Fibroblast of lung (primary cell): Measurements from ENCODE around the gene RAB11FIP3.

Source experiments
- CTCF ChIP-seq, 2 donors: IDR thresholded peaks in 1 of 2; conservative IDR thresholded peaks in 1 of 2; 1 replicate in 1 of 2; 2 replicates in 1 of 2; pipeline ENCODE4 v1.5.1; 2011 to 2012; ENCODE audit warnings: low read length in 2 of 2, control low read depth in 1 of 2, inconsistent platforms in 1 of 2, low read depth in 1 of 2, mild to moderate bottlenecking in 1 of 2
- EZH2 ChIP-seq: IDR thresholded peaks from 2 replicates; pipeline ENCODE4 v1.5.1; 2012; ENCODE audit warnings: low read length, control low read depth, mild to moderate bottlenecking; ENCODE audit errors: missing control alignments

DNA sequence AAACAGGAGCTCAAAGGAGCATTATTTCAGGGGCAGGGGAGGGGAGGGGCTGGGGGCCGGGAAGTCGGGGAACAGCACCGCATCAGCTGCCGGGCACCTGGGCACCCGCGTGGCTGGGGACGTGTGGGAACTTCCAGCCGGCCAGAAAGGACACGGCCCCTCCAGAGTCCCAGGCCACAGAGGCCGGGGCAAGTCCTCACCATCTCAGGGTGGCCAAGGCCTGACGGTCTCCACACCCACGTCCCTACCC, 44.8 kb upstream of the RAB11FIP3 start:
- TF ChIP-seq CTCF (conservative IDR thresholded peaks at IDR 0.05 in 1 of 2, IDR thresholded peaks at IDR 0.05 in 1 of 2; ENCODE audit: low read depth in 1 of 2, low read length in 2 of 2) (no peak), EZH2 (no peak)
